Epidermal melanocyte (primary cell): ENCODE results near the gene NOL4L.
"Not testable (repeated sequence)": the region's sequence is repeated elsewhere in the genome, so short reads cannot be mapped to it uniquely, and the experiment has no call there.

ENCODE experiments used
- DNase-seq: peaks from one replicate; pipeline ENCODE4 v3.0.0; 2011; ENCODE audit warnings: low spot score; ENCODE audit not compliant: insufficient read length

The NOL4L gene

DNA sequence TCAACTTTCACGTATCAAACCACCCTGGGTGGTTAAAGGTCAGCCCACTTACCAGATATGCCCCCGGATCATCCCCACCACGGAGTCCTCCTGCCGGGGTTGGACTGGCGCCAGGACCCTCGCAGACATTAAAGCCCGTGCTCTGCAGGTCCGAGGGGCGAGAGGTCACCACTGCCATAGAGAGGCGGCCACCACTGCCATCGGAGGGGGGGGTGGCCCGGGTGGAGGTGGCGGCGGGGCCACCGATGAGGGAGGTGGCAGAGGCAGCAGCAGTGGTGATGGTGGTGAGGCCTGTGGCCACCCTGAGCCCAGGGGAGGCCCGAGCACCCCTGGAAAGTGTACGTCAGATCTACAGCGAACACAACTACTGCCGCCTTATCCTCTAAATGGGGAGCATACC is 150.7 kb downstream of the NOL4L start:
- no peak for DNase-seq

- DNase-seq: peak; percentile 55
Measured at GRCh38 chr20:32433311-32434021, 151.7 kb downstream of the NOL4L start.

DNA sequence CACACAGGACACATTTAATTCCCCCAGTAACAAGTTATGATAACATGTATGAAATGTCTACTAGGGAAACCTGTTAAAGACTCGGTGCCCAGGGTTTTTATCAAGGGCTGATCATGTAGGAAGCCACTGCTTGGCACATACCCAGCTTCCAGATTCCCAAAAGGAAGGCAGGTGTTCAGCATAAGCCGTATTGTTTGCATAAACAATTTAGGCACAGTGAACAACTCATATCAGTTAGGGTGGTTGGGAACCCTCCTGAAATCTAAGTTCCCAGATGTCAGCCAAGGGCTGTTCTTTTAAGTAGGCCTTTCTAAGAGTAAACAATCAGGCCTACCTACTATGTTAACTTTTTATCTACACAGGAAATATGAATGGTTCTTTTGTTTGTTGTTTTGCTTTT is 152.9 kb downstream of the NOL4L start:
- DNase-seq: no peak

DNA sequence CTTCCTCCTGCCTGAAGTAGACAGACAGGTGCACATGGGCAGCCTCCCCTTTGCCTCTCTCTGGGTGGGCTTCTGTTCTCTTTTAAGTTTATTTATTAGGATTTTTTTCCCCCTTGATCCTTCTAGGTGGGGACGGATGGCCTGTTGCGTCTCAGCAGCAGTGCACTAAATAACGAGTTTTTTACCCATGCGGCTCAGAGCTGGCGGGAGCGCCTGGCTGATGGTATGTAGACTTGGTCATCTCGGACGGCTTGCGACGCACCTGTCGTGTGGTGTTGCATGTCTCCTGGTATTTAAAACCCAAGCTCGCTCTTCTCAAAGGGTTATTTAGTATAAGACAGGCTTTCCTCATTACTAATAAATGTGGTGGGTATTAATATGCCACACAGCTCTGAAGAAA is 153.7 kb downstream of the NOL4L start:
- DNase-seq: no peak

DNA sequence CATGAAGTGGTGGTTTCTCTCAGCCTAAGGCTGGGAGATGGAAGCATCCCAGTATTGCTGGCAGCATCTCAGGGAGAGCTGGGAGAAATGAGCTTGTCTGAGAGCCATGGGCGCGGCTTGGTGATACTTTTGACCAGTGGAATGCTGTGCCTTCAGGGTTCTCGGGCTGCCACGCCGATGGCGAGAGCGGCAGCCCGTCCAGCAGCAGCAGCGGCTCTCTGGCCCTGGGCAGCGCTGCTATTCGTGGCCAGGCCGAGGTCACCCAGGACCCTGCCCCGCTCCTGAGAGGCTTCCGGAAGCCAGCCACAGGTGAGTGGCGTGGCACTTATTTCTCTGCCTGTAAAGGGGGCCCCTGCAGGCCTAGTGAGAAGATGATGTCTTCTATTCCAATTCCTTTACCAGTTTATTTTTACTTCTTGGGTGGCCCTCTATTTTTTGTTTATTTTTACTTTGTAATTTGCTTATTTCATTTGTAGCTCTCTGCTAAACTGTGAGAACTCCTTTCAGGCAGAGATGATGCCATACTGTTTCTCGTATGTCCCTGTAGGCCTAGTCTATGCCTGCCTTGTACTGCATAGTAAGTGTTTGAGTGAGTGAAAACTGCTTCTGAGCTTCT is 155.3 kb downstream of the NOL4L start:
- no peak for DNase-seq

DNA sequence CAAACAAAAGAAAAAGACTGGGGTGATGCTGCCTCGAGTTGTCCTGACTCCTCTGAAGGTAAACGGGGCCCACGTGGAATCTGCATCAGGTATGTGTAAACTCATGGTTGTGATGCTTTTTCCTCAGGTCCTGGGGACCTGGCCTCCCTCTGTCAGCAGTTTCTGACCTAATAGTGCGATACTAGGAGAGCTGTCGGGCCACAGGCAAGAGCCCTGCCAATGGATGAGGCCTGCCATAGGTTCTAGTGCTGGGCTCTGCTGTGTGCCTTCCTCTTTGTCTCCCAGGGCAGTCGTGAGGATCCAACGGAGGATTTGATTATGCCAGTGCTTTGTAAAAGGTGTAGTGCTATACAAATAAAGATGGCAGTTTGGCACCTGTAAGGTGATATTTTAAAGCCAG is 155.8 kb downstream of the NOL4L start:
- no peak for DNase-seq

DNA sequence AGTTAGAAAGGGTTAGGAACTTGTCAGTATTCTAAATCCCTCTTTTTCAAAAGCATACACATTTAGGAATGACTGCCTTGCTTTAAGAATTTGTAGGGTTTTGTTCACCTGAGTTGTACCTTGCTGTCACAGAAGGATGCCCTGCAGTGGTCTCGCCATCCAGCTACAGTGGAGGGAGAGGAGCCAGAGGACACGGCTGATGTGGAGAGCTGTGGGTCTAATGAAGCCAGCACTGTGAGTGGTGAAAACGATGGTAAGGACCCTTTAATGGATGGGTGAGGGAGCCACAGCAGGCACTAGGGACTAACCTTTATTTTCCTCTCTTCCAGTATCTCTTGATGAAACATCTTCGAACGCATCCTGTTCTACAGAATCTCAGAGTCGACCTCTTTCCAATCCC is 157.1 kb downstream of the NOL4L start:
- DNase-seq: no peak

- DNase-seq: no peak
Measured at GRCh38 chr20:32421290-32421689, 163.8 kb downstream of the NOL4L start.

DNA sequence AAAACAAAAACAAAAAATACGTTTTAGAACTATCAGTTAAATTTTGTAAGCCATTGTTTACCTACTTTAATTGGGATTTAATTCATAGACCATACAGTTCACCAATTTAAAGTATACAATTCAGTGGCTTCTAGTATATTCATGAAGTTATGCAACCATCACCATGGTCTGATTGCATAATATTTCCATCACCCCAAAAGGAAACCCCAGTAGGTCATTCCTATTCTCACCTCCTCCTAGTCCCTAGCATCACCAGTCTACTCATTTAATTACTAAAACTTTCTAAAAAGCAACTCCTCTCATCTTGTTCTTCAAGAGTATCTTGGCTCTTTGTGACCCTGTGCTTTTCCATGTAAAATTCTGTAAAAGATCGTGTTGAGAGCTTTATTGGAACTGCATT is 166.8 kb downstream of the NOL4L start:
- DNase-seq: no peak

DNA sequence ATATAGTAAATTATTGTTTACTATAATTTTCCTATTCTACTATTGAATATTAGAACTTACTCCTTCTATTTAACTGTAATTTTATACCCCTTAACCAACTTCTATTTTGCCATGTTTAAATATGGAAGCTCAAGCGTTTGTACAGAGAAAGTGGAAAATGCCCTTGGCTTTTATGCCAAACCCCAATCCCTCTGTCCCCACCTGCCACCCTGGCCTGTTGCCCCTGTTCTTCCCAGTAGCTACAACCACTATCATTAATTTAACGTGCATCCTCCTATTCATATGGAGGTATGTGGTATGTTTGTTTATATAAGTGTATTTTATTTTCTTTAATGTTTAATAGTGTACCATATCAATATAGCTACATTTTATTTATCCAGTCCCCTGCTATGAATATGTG is 168.9 kb downstream of the NOL4L start:
- no peak for DNase-seq

GRCh38 chr20:32415494-32415893 is 169.6 kb downstream of the NOL4L start:
- DNase-seq: no peak

DNA sequence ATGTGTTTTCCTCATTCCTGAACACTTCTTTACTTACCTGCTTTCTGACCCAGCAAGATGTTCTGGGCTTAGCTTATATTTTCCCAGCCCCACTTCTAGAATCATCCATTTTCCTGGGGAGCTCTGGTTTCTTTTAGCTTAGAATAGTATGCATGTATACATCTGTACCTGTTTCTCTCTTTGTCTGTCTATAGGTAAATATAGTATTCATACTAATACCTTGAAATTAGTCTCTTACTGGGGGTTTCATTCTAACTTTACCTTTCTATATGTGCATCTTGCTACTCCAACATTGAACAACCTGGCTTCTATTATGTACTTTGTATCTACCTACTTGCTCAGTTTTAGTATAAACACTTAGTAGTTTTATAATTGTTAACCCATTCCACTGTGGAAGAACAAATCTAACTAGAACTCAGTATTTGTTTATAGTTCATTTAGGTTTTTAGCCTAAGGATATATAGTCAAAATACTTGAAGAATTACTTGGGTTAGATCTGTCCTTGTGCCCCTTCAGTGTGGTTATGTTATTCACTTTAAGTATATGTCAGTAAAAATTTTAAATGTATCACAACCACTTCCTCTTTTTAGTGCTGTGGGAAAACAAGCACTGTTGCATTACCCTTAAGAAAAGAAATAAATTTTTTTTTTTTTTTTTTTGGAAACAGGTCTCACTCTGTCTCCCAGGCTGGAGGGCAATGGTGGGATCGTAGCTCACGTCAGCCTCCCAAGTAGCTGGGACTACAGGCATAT is 173.0 kb downstream of the NOL4L start:
- DNase-seq: no peak

DNA sequence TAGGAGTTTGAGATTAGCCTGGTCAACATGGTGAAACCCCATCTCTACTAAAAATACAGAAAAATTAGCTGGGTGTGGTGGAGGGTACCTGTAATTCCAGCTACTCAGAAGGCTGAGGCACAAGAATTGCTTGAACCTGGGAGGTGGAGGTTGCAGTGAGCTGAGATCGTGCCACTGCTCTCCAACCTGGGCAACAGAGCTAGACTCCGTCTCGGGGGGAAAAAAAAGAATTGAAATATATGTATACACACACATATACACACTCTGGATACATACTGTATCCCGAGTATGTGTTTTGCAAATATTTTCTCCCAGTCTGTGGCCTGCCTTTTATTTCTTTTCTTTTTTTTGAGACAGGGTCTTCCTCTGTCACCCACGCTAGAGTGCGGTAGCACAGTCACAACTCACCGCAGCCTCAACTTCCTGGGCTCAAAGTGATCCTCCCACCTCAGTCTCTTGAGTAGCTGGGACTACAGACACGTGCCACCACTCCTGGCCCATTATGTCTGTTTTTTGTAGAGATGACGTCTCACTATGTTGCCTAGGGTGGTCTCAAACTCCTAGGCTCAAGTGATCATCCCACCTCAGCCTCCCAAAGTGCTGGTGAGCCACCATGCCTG is 177.9 kb downstream of the NOL4L start:
- not testable (repeated sequence) for DNase-seq

DNA sequence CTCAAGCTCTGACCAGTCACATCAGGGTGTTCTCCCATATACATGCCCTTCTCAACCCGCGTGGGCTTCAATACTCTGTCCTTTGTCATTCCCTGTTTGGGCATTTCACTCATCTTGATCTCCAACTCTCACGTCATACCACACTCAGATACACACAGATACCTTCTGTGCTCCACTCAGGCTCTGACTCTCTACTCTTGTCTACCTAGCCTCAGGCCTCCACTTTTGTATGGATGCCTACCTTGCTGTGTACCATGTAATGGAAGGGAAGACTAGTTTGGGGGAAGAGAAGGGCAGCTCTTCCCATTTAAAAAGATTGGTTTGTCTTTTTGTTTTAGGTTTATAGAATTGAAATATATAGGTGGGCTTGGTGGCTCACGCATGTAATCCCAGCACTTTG is 178.4 kb downstream of the NOL4L start:
- no peak for DNase-seq

DNA sequence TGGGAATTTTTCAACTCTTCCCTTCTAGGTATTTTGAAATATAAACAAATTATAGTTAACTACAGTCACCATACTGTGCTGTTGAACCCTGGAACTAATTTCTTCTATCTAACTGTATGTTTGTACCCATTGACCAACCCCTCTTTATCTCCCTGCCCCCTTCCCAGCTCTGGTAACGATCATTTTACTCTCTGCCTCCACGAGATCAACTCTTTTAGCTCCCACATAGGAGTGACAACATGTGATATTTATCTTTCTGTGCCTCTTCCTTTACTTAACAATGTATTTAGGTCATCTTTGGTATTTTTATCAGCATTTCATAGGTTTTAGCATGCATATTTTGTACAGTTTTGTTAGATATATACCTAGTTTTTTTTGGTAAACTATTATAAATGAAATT is 181.1 kb downstream of the NOL4L start:
- no peak for DNase-seq

DNA sequence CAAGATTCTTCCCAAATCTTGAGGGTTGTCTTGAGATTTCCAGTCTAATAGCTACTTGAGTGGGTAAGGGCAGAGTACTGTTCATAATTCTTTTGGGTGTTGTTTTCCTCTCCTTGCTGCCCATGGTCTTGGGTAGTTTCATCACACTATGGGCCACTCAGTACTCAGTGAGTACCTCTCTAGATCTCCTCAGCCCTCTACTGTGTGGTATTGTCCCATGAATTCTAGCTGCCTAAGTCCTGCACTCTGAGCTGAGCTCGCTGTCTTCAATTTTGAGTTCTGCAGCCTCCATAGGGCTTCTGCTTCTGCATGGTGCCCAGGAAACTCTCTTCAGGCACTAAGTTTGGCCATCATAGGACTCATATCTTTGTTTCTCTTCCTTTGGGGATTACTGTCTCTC is 184.7 kb downstream of the NOL4L start:
- no peak for DNase-seq

DNA sequence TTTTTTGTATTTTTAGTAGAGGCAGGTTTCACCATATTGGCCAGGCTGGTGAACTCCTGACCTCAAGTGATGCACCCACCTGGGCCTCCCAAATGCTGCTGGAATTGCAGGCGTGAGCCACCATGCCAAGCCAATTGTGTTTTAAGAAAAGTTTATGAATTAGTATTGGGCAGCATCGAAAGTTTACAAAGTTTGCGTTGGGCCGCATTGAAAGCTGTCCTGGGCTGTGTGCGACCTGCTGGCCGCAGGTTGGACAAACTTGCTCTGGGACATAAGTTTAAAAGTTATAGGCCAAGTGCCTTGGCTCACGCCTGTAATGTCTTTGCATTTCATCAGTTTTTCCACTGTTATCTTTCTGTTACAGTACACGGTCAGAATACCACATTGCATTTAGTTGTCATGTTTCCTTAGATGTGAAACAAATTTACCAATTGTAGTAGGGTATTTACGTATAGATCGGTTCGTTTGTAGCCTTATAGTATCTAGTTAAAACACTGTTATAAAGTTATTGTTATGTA is 187.5 kb downstream of the NOL4L start:
- DNase-seq: no peak

DNA sequence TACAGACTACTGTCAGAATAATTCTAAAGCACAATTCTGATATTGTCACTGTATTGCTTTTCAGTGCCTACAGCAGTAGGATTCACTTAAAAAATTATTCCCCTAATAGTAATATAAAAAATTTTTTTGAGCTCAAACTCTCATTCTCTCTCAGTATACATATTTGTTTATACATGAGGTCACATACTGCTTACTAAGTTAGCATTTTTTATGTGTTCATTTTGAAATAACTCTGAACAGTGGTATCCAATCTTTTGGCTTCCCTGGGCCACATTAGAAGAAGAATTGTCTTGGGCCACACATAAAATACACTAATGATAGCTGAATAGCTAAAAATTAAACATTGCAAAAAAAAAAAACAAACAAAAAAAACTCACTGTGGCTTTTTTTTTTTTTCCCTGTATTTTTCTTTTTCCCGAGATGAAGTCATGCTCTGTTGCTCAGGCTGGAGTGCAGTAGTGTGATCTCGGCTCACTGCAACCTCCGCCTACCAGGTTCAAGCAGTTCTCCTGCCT is 188.4 kb downstream of the NOL4L start:
- no peak for DNase-seq

DNA sequence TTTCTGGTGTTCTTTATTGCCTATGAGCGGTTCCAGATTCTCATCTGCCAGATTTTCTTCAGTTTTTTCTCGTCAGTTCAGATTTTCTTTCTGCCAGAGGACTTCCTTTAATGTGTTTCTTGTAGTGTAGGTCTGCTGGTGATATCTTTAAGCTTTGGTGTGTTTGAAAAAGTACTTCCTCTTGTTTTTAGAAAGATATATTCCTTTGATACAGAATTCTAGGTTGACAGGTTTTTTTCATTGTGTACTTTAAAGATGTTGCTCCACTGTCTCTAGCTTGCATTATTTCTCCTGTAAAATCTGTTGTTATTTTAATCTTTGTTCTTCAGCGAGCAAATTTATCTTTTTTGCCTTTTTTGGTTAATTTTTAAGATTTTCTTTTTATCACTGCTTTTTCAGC is 190.1 kb downstream of the NOL4L start:
- DNase-seq: no peak
